Left ventricle myocardium inferior (tissue), 1 donor: ENCODE results near the gene TTC17. TPM values are rescaled to one million over a fixed set of nuclear protein-coding genes. Genes with fewer than 3 reads are reported as not detected.
A peak's percentile ranks its signal among the peaks of the same experiment; 100 is the strongest.

Experiments used
- DNase-seq: peaks from one replicate; pipeline ENCODE4 v3.0.0-alpha.2; 2020
- H3K27ac ChIP-seq: fragments of 200-600 bp; replicated peaks from 2 replicates; pipeline ENCODE4 v1.8.0; 2021
- H3K27me3 ChIP-seq: fragments of 200-600 bp; 2 replicates; pipeline ENCODE4 v1.8.0; 2021; ENCODE audit warnings: low read depth
- H3K36me3 ChIP-seq: fragments of 200-600 bp; 2 replicates; pipeline ENCODE4 v1.8.0; 2021
- H3K4me1 ChIP-seq: fragments of 200-600 bp; 2 replicates; pipeline ENCODE4 v1.8.0; 2021
- H3K4me3 ChIP-seq: fragments of 200-600 bp; 2 replicates; pipeline ENCODE4 v1.8.0; 2021; ENCODE audit warnings: mild to moderate bottlenecking, moderate library complexity
- H3K9me3 ChIP-seq: fragments of 200-600 bp; replicated peaks from 2 replicates; pipeline ENCODE4 v1.8.0; 2021
- intact Hi-C: fragments of 100-400 bp; cut with micrococcal nuclease; formaldehyde crosslinking; loops from one replicate; pipeline ENCODE4 v1.11.0; 2022
- total RNA-seq: library from RNA; stranded (reverse); fragmentation: NEBNext Ultra II Directional; extraction: Animal tissue kit (Norgen Biotek cat#: 25700); gene quantifications from one replicate; pipeline ENCODE4 v1.2.1, GENCODE V29; 2021
- TF ChIP-seq, protein P1 (sequence below): fragments of 200-600 bp; IDR thresholded peaks from 2 replicates; pipeline ENCODE4 v1.8.0; 2021; ENCODE audit warnings: antibody characterized with exemption, mild to moderate bottlenecking, borderline replicate concordance
- donor health status: DM: no; HTN: yes; CAD: no; lungs with severe emphysema.

Gene TTC17
- total RNA-seq, 1 donor from 2014 or later: 29.4 TPM

DNA sequence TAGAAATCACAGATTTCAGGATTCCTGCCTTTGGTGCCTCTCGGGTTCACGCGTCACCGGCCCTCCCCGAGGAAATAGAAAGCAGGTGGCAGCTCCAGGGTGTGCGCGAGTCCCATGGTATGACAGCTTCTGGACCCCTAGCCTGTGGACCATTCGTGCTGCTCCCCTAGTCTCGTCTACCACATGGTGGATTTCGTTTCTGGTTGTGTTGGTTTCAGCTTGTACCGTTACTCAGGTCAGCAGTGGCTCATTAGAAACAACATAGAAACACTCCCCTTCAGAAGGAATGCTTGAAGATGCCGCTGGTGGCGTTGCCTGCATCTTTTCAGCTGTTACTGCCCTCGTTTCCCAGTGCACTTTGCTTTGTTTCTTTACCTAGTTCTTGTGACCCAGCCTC is 700 bp downstream of the TTC17 start:
- TF ChIP-seq, protein P1, sequence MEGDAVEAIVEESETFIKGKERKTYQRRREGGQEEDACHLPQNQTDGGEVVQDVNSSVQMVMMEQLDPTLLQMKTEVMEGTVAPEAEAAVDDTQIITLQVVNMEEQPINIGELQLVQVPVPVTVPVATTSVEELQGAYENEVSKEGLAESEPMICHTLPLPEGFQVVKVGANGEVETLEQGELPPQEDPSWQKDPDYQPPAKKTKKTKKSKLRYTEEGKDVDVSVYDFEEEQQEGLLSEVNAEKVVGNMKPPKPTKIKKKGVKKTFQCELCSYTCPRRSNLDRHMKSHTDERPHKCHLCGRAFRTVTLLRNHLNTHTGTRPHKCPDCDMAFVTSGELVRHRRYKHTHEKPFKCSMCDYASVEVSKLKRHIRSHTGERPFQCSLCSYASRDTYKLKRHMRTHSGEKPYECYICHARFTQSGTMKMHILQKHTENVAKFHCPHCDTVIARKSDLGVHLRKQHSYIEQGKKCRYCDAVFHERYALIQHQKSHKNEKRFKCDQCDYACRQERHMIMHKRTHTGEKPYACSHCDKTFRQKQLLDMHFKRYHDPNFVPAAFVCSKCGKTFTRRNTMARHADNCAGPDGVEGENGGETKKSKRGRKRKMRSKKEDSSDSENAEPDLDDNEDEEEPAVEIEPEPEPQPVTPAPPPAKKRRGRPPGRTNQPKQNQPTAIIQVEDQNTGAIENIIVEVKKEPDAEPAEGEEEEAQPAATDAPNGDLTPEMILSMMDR: no peak
- Histone ChIP-seq H3K36me3 (no peaks in the 10 kb centered on the region), H3K4me3 (peak overlapping the region; percentile 98), H3K27me3 (no peaks in the 10 kb centered on the region), H3K9me3 (no peaks in the 10 kb centered on the region), H3K27ac (peak overlapping the region; percentile 94), H3K4me1 (peaks cover 44% of the 10 kb centered on the region)
- DNase-seq: no peak
- intact Hi-C loops: no loop called here

DNA sequence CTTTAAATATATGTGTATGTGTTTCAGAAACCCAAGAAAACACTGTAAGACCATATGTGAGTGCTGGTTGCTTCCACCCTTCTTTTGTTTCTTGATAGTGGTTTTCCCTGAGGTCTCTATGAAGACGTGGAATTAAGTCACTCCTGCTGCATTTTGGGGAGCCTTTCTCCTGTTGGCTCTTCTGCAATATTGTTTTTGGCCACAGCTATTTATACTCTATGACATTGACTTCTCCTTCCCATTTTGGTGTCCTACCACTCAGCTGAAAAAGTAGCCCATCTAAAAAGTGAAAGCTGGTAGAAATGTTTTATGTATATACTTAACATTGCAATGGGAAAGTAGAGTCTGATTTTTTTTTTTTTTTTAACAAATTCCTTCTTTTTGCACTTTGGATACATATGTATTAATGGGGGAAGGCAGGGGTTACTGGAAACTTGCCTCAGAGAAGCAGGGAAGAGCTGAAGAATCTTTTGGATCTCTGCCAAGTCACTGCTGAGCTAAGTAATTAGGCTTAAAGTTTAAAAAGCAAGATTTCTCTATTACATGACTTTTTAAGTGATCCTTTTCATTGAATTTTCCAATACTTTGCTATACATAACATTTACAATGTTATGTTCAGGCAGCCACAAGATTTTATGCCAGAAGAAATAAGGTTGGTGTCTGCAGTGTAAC is 1.8 kb downstream of the TTC17 start:
- intact Hi-C loops: no loop called here
- TF ChIP-seq, protein P1: no peak
- no peaks in the 10 kb centered on the region for H3K27me3 ChIP-seq
- peak overlapping the region; percentile 94 for H3K27ac ChIP-seq
- no peak for DNase-seq
- H3K4me3 ChIP-seq: peak overlapping the region; percentile 98
- peaks cover 7% of the 10 kb centered on the region for H3K36me3 ChIP-seq
- peaks cover 44% of the 10 kb centered on the region for H3K4me1 ChIP-seq
- H3K9me3 ChIP-seq: no peaks in the 10 kb centered on the region

- no peaks in the 10 kb centered on the region for H3K9me3 ChIP-seq
- intact Hi-C loops: no loop called here
- peaks cover 11% of the 10 kb centered on the region for H3K36me3 ChIP-seq
- no peak overlapping the region for H3K4me3 ChIP-seq
- peaks cover 36% of the 10 kb centered on the region for H3K4me1 ChIP-seq
- DNase-seq: no peak
- TF ChIP-seq, protein P1: no peak
- no peak overlapping the region for H3K27ac ChIP-seq
- no peaks in the 10 kb centered on the region for H3K27me3 ChIP-seq
Measured at GRCh38 chr11:43366677-43367076, 8.0 kb downstream of the TTC17 start.

DNA sequence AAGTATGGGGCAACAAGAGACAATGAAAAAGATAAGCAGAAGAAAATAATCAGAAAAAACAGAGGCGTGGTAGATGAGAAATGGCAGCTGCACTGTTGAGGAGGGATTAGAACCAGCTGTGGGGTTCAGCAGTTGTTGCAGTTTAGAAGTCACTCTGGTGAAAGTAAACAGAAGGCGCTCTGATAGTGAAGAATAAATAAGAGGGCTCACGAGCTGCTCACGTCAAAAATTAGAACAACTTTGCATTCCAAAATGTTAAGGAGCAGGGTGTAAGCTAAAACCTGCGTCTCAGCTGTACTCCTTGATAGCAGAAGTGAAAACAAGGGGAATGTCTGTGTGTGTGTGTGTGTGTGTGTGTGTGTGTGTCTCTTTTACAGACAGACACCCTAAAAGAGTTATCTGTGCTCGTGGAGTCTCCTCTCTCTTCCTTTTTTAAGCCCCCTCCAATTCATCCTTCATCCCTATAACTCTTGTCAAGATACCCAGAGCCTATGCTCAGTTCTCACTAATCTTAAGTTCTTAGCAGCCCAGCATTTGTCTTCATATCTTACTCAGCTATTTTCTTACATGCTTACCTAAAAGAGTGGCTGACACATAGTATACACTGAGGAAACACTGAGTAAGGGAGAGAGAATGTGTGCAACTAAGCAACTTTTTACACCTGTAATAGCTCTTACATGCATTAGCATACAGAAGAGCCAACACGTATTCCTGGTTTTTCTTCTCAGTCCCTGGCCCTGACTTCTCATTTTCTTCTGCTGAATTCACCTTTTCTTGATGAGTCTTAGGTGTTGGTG is 8.9 kb downstream of the TTC17 start:
- no peaks in the 10 kb centered on the region for H3K9me3 ChIP-seq
- intact Hi-C loops: no loop called here
- H3K4me3 ChIP-seq: no peak overlapping the region
- TF ChIP-seq, protein P1: no peak
- no peak for DNase-seq
- H3K4me1 ChIP-seq: peaks cover 32% of the 10 kb centered on the region
- no peaks in the 10 kb centered on the region for H3K27me3 ChIP-seq
- H3K36me3 ChIP-seq: peaks cover 11% of the 10 kb centered on the region
- no peak overlapping the region for H3K27ac ChIP-seq

- TF ChIP-seq, protein P1: no peak
- peaks cover 7% of the 10 kb centered on the region for H3K4me1 ChIP-seq
- intact Hi-C loops: no loop called here
- no peaks in the 10 kb centered on the region for H3K27me3 ChIP-seq
- DNase-seq: no peak
- H3K9me3 ChIP-seq: no peaks in the 10 kb centered on the region
- H3K4me3 ChIP-seq: no peak overlapping the region
- H3K27ac ChIP-seq: no peak overlapping the region
- H3K36me3 ChIP-seq: peaks cover 9% of the 10 kb centered on the region
Measured at GRCh38 chr11:43376065-43376464, 17.3 kb downstream of the TTC17 start.
